ENCODE data around the gene ZGPAT. TPM values are rescaled to one million over a fixed set of nuclear protein-coding genes. Genes with fewer than 3 reads are reported as not detected.
"Not testable (repeated sequence)": the region's sequence is repeated elsewhere in the genome, so short reads cannot be mapped to it uniquely, and the experiment has no call there.

The ZGPAT gene
- 22.1 and 62.6 TPM in 2 replicates for polyA plus RNA-seq (2014; cell fraction: cytosol; rRNA removed)
- polyA plus RNA-seq (2014; cell fraction: nucleus; rRNA removed) = 151 and 241 TPM in 2 replicates

GRCh38 chr20:63707558-63708300 lies at the start of gene ZGPAT, which contains the start of gene ARFRP1:
Gene ZGPAT (plus strand): TSS chr20:63708039. CDS start chr20:63708581, 542 bp downstream.
Gene ARFRP1 (minus strand): TSS chr20:63707976. CDS start chr20:63707091, 885 bp downstream.
- peak; percentile 87 for DNase-seq (ENCODE audit: low spot score)

GRCh38 chr20:63658749-63659187 lies 49.1 kb upstream of the ZGPAT start:
- DNase-seq (ENCODE audit: low spot score) = no peak

- DNase-seq (ENCODE audit: low spot score) = no peak
These were observed 48.5 kb upstream of the ZGPAT start for GRCh38 chr20:63659370-63659769.

GRCh38 chr20:63660174-63660573 lies 47.7 kb upstream of the ZGPAT start:
- DNase-seq (ENCODE audit: low spot score) = not testable (repeated sequence)

- DNase-seq (ENCODE audit: low spot score) = no peak
These were observed 47.2 kb upstream of the ZGPAT start for GRCh38 chr20:63660622-63661021.

DNA sequence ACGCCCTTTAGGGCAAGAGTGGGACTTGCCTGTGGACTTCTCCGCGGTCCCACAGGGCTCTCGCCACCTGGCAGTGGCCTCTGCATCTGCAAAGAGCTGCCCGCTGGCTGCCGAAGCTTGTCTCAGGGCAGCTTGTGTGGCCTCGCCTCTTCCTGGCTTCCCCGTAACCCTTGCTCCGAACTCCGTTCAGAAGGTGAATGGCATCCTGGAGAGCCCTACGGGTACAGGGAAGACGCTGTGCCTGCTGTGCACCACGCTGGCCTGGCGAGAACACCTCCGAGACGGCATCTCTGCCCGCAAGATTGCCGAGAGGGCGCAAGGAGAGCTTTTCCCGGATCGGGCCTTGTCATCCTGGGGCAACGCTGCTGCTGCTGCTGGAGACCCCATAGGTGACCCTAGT lies 46.7 kb upstream of the ZGPAT start:
- no peak for DNase-seq (ENCODE audit: low spot score)

DNA sequence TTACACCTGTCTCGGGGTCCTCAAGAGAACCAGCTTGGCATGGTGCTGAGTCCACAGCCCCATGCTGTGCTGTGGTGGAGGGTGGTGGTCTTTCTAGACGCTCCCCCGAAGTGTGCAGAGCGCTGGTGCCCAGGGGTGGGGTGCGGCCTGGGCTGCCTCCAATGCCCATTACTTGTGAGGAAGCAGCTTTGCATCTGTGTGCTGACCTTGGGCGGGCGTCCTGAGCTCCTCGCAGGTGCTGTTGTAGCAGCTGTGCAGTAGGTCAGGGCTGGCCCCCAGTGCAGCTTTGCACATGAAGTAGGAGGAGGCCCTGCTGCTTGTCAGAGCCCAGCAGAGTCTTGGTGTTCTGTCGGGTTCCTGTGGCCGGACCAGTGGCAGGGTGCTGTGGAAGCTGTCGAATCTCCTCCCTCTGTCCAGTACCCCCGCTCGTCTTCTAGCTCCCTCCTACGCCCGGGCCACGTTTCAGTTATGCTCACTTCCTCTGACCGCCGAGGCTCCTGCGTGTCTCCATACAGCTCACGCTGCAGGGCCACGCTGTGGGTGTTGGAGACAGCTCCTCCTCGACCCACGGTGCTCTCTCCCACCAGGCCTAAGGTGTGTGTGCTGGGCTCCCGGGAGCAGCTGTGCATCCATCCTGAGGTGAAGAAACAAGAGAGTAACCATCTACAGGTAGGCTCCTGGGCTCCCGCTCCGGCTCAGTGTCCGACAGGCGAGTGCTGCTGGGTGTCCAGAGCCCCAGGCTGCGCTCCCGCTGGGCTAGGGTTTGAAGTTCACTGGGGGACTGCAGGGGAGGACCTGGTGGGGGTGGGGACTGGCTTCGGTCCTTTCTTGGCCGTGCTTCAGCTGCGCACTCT lies 45.7 kb upstream of the ZGPAT start:
- DNase-seq (ENCODE audit: low spot score) = no peak

GRCh38 chr20:63662813-63663189 lies 45.0 kb upstream of the ZGPAT start:
- DNase-seq (ENCODE audit: low spot score) = no peak

GRCh38 chr20:63663332-63664066 lies 44.3 kb upstream of the ZGPAT start:
- DNase-seq (ENCODE audit: low spot score) = no peak

GRCh38 chr20:63664143-63664851 lies 43.5 kb upstream of the ZGPAT start:
- no peak for DNase-seq (ENCODE audit: low spot score)

- no peak for DNase-seq (ENCODE audit: low spot score)
These were observed 42.8 kb upstream of the ZGPAT start for GRCh38 chr20:63664861-63665594.

GRCh38 chr20:63665708-63666107 lies 42.1 kb upstream of the ZGPAT start:
- DNase-seq (ENCODE audit: low spot score) = no peak

DNA sequence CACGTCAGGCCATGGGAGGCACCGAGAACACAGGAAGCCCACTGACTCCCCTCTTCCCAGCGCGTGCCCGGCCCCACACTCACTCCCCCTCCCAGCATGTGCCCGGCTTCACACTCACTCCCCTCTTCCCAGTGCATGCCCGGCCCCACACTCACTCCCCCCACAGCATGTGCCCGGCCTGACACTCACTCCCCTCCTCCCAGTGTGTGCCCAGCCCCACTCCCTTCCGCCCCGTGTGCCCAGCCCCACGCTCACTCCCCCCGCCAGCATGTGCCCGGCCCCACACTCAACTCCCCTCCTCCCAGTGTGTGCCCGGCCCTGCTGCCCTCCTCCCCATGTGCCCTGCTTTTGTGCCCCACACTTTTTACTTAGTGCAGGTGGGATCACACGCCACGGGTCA lies 40.0 kb upstream of the ZGPAT start:
- no peak for DNase-seq (ENCODE audit: low spot score)

GRCh38 chr20:63668351-63668750 lies 39.5 kb upstream of the ZGPAT start:
- DNase-seq (ENCODE audit: low spot score) = no peak

DNA sequence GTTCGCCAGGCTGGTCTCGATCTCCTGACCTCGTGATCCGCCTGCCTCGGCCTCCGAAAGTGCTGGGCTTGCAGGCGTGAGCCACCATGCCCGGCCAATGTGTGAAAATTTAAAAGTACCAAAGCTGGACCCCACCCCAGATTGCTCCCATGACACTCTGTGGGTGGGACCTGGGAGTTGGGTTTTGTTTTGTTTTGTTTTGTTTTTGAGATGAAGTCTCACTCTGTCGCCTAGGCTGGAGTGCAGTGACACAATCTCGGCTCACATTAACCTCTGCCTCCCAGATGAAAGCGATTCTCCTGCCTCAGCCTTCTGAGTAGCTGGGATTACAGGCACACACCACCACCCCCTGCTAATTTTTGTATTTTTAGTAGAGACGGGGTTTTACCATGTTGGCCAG lies 36.1 kb upstream of the ZGPAT start:
- DNase-seq (ENCODE audit: low spot score) = not testable (repeated sequence)

- DNase-seq (ENCODE audit: low spot score) = no peak
These were observed 35.2 kb upstream of the ZGPAT start for GRCh38 chr20:63672666-63673065.

GRCh38 chr20:63673951-63674350 lies 33.9 kb upstream of the ZGPAT start:
- no peak for DNase-seq (ENCODE audit: low spot score)

DNA sequence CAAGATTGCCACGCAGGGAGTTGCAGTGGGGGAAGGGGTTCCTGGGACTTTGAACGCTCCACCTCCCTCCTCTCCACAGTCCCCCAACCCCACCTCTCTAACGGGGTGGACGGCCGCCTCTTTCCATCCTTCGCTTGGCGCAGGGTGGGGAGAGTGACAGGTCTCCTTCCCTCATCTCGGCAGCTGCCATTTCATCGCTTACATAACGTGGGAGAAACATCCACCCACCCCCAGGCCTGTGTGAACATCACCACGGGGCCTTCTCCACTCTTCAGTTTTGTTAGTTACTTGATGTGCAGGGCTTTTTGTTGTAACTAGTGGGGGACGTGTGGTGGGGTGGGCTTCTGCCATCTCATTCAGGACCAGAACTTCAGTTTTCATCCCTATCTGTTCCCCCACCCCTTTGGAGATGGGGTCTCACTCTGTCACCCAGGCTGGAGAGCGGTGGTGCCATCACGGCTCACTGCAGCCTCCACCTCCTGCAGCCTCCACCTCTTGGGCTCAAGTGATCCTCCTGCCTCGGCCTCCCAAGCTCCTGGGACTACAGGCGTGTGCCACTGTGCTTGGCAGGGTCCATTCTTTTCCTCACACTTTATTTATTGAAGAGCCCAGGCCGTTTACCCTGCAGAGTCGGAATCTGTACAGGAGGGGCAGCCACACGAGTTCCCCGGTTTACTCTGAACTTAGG lies 32.0 kb upstream of the ZGPAT start:
- DNase-seq (ENCODE audit: low spot score) = no peak

DNA sequence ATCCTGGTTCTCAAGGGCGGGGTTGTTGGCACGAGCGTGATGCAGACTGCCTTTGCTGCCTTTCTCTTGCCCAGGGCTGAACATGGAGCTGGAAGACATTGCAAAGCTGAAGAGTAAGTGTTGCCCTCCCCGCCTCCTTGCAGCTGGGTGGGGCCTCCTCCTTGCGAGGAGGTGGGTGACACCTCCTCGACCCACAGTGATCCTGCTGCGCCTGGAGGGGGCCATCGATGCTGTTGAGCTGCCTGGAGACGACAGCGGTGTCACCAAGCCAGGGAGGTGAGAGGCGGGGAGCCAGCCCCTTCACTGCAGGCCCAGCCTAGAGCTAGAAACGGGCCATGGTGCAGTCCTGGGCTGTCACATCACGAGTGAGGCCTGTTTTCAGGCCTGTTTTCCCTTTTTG lies 29.8 kb upstream of the ZGPAT start:
- DNase-seq (ENCODE audit: low spot score) = no peak
